ENCODE measurements around the gene PRKAG2. TPM values are rescaled to one million over a fixed set of nuclear protein-coding genes. Genes with fewer than 3 reads are reported as not detected.

Gene PRKAG2
- total RNA-seq, 2 experiments from 2014 or later, result 39.3 to 42.3 TPM

DNA sequence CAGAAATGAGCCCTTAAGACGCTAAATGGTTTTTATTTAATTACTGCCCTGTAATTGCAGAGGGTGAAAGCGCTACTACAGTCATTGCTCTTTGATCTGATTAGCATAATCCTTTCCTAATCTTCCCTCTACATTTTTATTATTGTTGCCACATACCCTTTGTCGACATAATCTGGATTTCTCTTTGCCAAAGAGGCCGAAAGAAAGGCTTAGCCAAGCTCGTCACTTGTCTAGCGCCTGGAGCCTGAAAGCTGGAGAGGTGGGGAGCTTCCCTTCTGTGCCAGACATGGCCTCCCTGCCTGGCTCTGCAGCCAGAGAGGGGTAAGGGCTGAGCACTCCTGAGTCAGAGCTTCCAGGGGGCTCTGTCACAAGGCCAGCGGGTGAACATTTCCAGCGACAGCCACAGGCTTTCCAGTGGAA is 145.9 kb downstream of the PRKAG2 start:
- TF ChIP-seq, protein P1, sequence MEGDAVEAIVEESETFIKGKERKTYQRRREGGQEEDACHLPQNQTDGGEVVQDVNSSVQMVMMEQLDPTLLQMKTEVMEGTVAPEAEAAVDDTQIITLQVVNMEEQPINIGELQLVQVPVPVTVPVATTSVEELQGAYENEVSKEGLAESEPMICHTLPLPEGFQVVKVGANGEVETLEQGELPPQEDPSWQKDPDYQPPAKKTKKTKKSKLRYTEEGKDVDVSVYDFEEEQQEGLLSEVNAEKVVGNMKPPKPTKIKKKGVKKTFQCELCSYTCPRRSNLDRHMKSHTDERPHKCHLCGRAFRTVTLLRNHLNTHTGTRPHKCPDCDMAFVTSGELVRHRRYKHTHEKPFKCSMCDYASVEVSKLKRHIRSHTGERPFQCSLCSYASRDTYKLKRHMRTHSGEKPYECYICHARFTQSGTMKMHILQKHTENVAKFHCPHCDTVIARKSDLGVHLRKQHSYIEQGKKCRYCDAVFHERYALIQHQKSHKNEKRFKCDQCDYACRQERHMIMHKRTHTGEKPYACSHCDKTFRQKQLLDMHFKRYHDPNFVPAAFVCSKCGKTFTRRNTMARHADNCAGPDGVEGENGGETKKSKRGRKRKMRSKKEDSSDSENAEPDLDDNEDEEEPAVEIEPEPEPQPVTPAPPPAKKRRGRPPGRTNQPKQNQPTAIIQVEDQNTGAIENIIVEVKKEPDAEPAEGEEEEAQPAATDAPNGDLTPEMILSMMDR (IDR thresholded peaks at IDR 0.05), result no peak
- Histone ChIP-seq H3K4me3 (ENCODE audit: low read length) (no peak overlapping the region), H3K36me3 (ENCODE audit: insufficient read depth, low read length) (peaks cover 3% of the 10 kb centered on the region), H3K27me3 (ENCODE audit: control insufficient read depth in 1 of 2, insufficient read depth in 2 of 2, low read length in 2 of 2) (no peaks in the 10 kb centered on the region), H3K9me3 (ENCODE audit: control insufficient read depth in 1 of 2, insufficient read depth in 1 of 2, low read length in 2 of 2) (no peaks in the 10 kb centered on the region), H3K27ac (ENCODE audit: low read depth in 1 of 2, low read length in 2 of 2) (no peak overlapping the region), H3K4me1 (ENCODE audit: insufficient read depth, low read length) (no peaks in the 10 kb centered on the region)
- H3K4me1 Mint-ChIP-seq (ENCODE audit: low read depth), result no peaks in the 10 kb centered on the region
- H3K27me3 Mint-ChIP-seq, result no peaks in the 10 kb centered on the region
- ATAC-seq (ENCODE audit: poor library complexity) (no peak), DNase-seq (no peak)
- ChIA-PET POLR2A (no interaction called here), CTCF (no interaction called here)
- intact Hi-C loops (cut with DNase I, micrococcal nuclease), result no loop called here
- H3K36me3 Mint-ChIP-seq (ENCODE audit: low read depth), result no peaks in the 10 kb centered on the region
- no peak overlapping the region for H3K27ac Mint-ChIP-seq
- H3K9me3 Mint-ChIP-seq, result no peaks in the 10 kb centered on the region
- H3K4me3 Mint-ChIP-seq, result no peak overlapping the region

DNA sequence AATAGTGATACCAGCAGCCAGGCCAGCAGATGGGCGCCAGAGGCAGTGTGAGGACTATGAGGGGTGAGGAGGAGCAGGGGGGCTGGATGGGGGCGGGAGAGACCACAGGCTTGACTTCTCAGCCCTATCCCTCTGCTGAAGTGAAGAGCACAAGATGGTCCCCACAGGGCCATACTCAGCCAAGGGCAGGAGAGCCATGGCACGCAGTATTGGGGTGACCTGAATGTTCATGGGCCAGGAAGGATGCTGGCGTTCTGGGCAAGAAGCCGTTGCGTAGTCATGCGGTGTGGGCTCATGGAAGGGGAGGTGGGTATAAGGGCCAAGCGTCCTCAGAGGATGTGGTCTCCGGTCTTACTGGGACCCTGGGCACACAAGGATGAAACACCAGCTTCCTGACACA is 146.3 kb downstream of the PRKAG2 start:
- POLR2A ChIA-PET, result no interaction called here
- no peaks in the 10 kb centered on the region for H3K4me1 Mint-ChIP-seq (ENCODE audit: low read depth)

DNA sequence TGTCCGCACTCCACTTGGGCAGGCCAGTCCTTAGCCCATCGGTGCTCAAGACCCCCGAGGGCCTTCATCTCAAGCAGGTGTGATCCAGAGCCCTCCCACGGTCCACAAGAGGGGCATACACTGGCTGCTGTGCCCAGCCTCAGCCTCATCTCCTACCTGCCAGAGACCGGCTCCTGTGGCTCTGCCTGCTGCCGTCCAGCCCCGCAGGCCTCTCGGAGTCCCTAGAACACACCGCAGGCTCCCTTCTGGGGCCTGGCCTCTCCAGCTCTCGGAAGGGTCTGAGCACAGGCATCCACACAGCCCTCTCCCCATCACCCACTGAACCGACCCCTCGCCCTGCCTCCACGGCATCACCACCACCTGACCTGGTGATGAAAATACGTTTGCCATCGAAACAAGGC is 147.4 kb downstream of the PRKAG2 start:
- H3K4me3 ChIP-seq (ENCODE audit: low read length), result no peak overlapping the region
- ATAC-seq (ENCODE audit: poor library complexity), result no peak
- H3K9me3 ChIP-seq (ENCODE audit: control insufficient read depth in 1 of 2, insufficient read depth in 1 of 2, low read length in 2 of 2), result no peaks in the 10 kb centered on the region
- ChIA-PET CTCF (no interaction called here), POLR2A (no interaction called here)
- H3K4me3 Mint-ChIP-seq, result no peak overlapping the region
- no peaks in the 10 kb centered on the region for H3K27me3 Mint-ChIP-seq
- no peaks in the 10 kb centered on the region for H3K36me3 Mint-ChIP-seq (ENCODE audit: low read depth)
- H3K27me3 ChIP-seq (ENCODE audit: control insufficient read depth in 1 of 2, insufficient read depth in 2 of 2, low read length in 2 of 2), result no peaks in the 10 kb centered on the region
- H3K9me3 Mint-ChIP-seq, result no peaks in the 10 kb centered on the region
- TF ChIP-seq, protein P1 (IDR thresholded peaks at IDR 0.05), result no peak
- intact Hi-C loops (cut with DNase I, micrococcal nuclease), result no loop called here
- no peaks in the 10 kb centered on the region for H3K4me1 Mint-ChIP-seq (ENCODE audit: low read depth)
- H3K27ac ChIP-seq (ENCODE audit: low read depth in 1 of 2, low read length in 2 of 2), result no peak overlapping the region
- H3K4me1 ChIP-seq (ENCODE audit: insufficient read depth, low read length), result no peaks in the 10 kb centered on the region
- no peak overlapping the region for H3K27ac Mint-ChIP-seq
- peaks cover 3% of the 10 kb centered on the region for H3K36me3 ChIP-seq (ENCODE audit: insufficient read depth, low read length)
- DNase-seq, result no peak

More for the DNA sequence above, 146.3 kb downstream of the PRKAG2 start:
- intact Hi-C loops (cut with DNase I, micrococcal nuclease), result no loop called here
- no peaks in the 10 kb centered on the region for H3K27me3 Mint-ChIP-seq
- DNase-seq, result no peak
- Histone ChIP-seq H3K4me3 (ENCODE audit: low read length) (no peak overlapping the region), H3K4me1 (ENCODE audit: insufficient read depth, low read length) (no peaks in the 10 kb centered on the region), H3K36me3 (ENCODE audit: insufficient read depth, low read length) (peaks cover 3% of the 10 kb centered on the region), H3K27ac (ENCODE audit: low read depth in 1 of 2, low read length in 2 of 2) (no peak overlapping the region), H3K27me3 (ENCODE audit: control insufficient read depth in 1 of 2, insufficient read depth in 2 of 2, low read length in 2 of 2) (no peaks in the 10 kb centered on the region), H3K9me3 (ENCODE audit: control insufficient read depth in 1 of 2, insufficient read depth in 1 of 2, low read length in 2 of 2) (no peaks in the 10 kb centered on the region)
- ATAC-seq (ENCODE audit: poor library complexity), result no peak
- CTCF ChIA-PET, result no interaction called here
- no peaks in the 10 kb centered on the region for H3K36me3 Mint-ChIP-seq (ENCODE audit: low read depth)
- no peak overlapping the region for H3K4me3 Mint-ChIP-seq
- no peak overlapping the region for H3K27ac Mint-ChIP-seq
- no peaks in the 10 kb centered on the region for H3K9me3 Mint-ChIP-seq
- TF ChIP-seq, protein P1 (IDR thresholded peaks at IDR 0.05), result no peak
